K562 (cell line): ENCODE results near the gene TCF25. TPM values are rescaled to one million over a fixed set of nuclear protein-coding genes. Genes with fewer than 3 reads are reported as not detected.
A peak's percentile ranks its signal among the peaks of the same experiment; 100 is the strongest.

ENCODE experiments used
- ATF7 ChIP-seq: fragments of 450-650 bp; IDR thresholded peaks from 2 replicates; pipeline ENCODE4 v1.7.1; 2014; ENCODE audit warnings: mild to moderate bottlenecking, moderate library complexity
- BCOR ChIP-seq: fragments of 450-650 bp; IDR thresholded peaks from 2 replicates; pipeline ENCODE4 v1.6.1; 2016
- BRCA1 ChIP-seq, 2 experiments: fragments of 450-650 bp in 1 of 2; sonication (generic) in 1 of 2; formaldehyde crosslinking in 1 of 2; IDR thresholded peaks; 2 replicates each; pipeline versions ENCODE4 v1.5.0 to v1.6.1; 2017 to 2020; ENCODE audit warnings: mild to moderate bottlenecking in 1 of 2, missing genetic modification reagents in 1 of 2
- C11orf30 ChIP-seq: fragments of 450-650 bp; IDR thresholded peaks from 2 replicates; pipeline ENCODE4 v1.6.1; 2016; ENCODE audit warnings: low read depth, mild to moderate bottlenecking
- CBX1 ChIP-seq: sonication (generic); IDR thresholded peaks from 2 replicates; pipeline ENCODE4 v1.6.1; 2016; ENCODE audit warnings: antibody characterized with exemption, low read depth, mild to moderate bottlenecking
- CBX3 ChIP-seq, 2 experiments: IDR thresholded peaks; 1 replicate in 1 of 2; 2 replicates in 1 of 2; pipeline ENCODE4 v1.6.1; 2012; ENCODE audit warnings: inconsistent platforms in 2 of 2, low read length in 2 of 2, borderline replicate concordance in 1 of 2, control low read depth in 1 of 2
- CEBPB ChIP-seq: fragments of 450-650 bp; IDR thresholded peaks from 2 replicates; pipeline ENCODE4 v1.6.1; 2016; ENCODE audit warnings: missing genetic modification characterization, missing compliant biosample characterization
- HNRNPLL ChIP-seq: fragments of 200-400 bp; formaldehyde crosslinking; IDR thresholded peaks from 2 replicates; pipeline ENCODE4 v1.6.1; 2017; ENCODE audit warnings: low read length, low read depth, mild to moderate bottlenecking; ENCODE audit not compliant: poor library complexity, severe bottlenecking
- POLR2AphosphoS2 ChIP-seq: IDR thresholded peaks from 2 replicates; pipeline ENCODE4 v1.6.1; 2012; ENCODE audit warnings: low read length, improper control_type of control experiment
- PURB ChIP-seq: sonication (generic); formaldehyde crosslinking; IDR thresholded peaks from 2 replicates; pipeline ENCODE4 v1.9.0; 2021; ENCODE audit warnings: low read depth, mild to moderate bottlenecking, missing genetic modification reagents
- STAT6 ChIP-seq: sonication (generic); formaldehyde crosslinking; IDR thresholded peaks from 2 replicates; pipeline ENCODE4 v1.8.1; 2023; ENCODE audit warnings: mild to moderate bottlenecking, missing genetic modification reagents
- XRCC5 ChIP-seq: fragments of 200-400 bp; formaldehyde crosslinking; IDR thresholded peaks from 2 replicates; pipeline ENCODE4 v1.6.1; 2017; ENCODE audit warnings: low read depth, mild to moderate bottlenecking, low read length
- YBX1 ChIP-seq: fragments of 450-650 bp; IDR thresholded peaks from 2 replicates; pipeline ENCODE4 v1.7.1; 2016; ENCODE audit warnings: mild to moderate bottlenecking
- polyA plus RNA-seq, 8 experiments: library from polyadenylated mRNA; depleted of rRNA in 4 of 8; stranded (reverse) in 5 of 8; unstranded in 3 of 8; fragments of >200 nt; fragmentation: Nextera tagmentation in 2 of 8; fragmentation: Illumina TruSeq in 1 of 8; extraction: Ambion mirVana in 2 of 8; extraction: Trizol in 1 of 8; gene quantifications; 2 replicates each; pipeline versions ENCODE4 v1.2.1 to v1.2.3, GENCODE V29; 2011 to 2014; ENCODE audit warnings: inconsistent platforms in 1 of 8, missing spikeins in 1 of 8
- total RNA-seq, 7 experiments: library from RNA; depleted of rRNA in 6 of 7; stranded (reverse); fragments of >200 nt in 6 of 7; fragmentation: Illumina TruSeq in 2 of 7; extraction: Trizol in 2 of 7; gene quantifications; 2 replicates each; pipeline versions ENCODE4 v1.2.1 to v1.2.3, GENCODE V29; 2011 to 2021; ENCODE audit warnings: low replicate concordance in 1 of 7
- TF ChIP-seq, protein P1 (sequence below): fragments of 200-800 bp; sonication (Bioruptor generic); IDR thresholded peaks from 2 replicates; pipeline ENCODE4 v1.6.1; 2016; ENCODE audit warnings: missing genetic modification characterization, missing compliant biosample characterization
- TF ChIP-seq, protein P2 (sequence below), 2 experiments: fragments of 450-650 bp; IDR thresholded peaks; 2 replicates each; pipeline ENCODE4 v1.6.1; 2016
- TF ChIP-seq, protein P3 (sequence below): IDR thresholded peaks from 2 replicates; pipeline ENCODE4 v1.6.1; 2011; ENCODE audit warnings: borderline replicate concordance, low read depth, mild to moderate bottlenecking, moderate library complexity, low read length; ENCODE audit not compliant: insufficient read depth, poor library complexity, severe bottlenecking

TCF25 gene
- total and polyA plus RNA-seq, 9 of the 15 experiments (the other 6 are each of a cell fraction or from before 2014, with no cell fraction given), result 9.0 to 154 (median 83.8) TPM

DNA sequence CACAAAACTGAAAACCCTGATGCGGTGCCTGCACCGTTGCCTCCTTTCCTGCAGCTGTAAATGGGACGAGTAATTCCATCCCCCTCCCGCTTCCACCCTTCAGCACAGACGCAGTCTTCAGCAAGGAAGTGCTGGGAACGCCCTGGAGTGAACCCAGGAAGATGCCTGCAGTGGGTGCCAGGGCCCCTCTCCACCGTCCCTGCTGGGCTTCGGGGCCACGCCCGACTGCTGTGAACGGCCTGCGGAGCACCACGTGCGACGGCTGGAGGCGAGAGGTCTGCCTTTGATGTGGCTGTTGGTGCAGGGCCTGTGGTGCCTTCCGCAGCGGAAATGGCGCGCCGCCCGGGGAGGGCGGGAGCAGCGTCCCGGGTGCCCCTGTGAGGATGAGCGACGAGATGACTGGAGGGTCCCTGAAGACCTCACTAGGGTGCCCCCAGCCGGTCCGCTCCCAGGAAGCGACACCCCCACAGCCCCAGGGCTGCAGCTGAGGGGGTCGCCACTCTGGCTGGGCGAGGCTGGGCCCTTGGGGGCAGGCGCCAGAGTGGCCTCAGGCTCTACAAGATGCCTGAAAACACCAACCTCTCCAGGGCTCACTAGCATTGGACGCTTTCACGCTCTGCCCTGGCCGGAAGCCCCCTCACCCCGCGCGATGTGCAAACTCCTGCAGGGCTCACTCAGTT lies 44.5 kb downstream of the TCF25 start (continued):
- TF ChIP-seq BRCA1 (IDR thresholded peaks at IDR 0.05) (no peak), BRCA1 (CRISPR knock-in tag; IDR thresholded peaks at IDR 0.05) (no peak), ATF7 (no peak), POLR2AphosphoS2 (no peak; the same call in 1 of the 2 replicates), C11orf30 (no peak), YBX1 (no peak), XRCC5 (no peak), STAT6 (no peak), CEBPB (tag) (no peak), CBX1 (no peak; the same call in 1 of the 2 replicates), PURB (CRISPR knock-in tag) (no peak), CBX3 (IDR thresholded peaks at IDR 0.05; ENCODE audit: borderline replicate concordance in 1 of 2, low read length in 2 of 2) (peak in 1 of 2 experiments; percentile 78; a peak in 1 of 3 replicates), HNRNPLL (peak; percentile 87), BCOR (no peak)
- TF ChIP-seq, protein P1, sequence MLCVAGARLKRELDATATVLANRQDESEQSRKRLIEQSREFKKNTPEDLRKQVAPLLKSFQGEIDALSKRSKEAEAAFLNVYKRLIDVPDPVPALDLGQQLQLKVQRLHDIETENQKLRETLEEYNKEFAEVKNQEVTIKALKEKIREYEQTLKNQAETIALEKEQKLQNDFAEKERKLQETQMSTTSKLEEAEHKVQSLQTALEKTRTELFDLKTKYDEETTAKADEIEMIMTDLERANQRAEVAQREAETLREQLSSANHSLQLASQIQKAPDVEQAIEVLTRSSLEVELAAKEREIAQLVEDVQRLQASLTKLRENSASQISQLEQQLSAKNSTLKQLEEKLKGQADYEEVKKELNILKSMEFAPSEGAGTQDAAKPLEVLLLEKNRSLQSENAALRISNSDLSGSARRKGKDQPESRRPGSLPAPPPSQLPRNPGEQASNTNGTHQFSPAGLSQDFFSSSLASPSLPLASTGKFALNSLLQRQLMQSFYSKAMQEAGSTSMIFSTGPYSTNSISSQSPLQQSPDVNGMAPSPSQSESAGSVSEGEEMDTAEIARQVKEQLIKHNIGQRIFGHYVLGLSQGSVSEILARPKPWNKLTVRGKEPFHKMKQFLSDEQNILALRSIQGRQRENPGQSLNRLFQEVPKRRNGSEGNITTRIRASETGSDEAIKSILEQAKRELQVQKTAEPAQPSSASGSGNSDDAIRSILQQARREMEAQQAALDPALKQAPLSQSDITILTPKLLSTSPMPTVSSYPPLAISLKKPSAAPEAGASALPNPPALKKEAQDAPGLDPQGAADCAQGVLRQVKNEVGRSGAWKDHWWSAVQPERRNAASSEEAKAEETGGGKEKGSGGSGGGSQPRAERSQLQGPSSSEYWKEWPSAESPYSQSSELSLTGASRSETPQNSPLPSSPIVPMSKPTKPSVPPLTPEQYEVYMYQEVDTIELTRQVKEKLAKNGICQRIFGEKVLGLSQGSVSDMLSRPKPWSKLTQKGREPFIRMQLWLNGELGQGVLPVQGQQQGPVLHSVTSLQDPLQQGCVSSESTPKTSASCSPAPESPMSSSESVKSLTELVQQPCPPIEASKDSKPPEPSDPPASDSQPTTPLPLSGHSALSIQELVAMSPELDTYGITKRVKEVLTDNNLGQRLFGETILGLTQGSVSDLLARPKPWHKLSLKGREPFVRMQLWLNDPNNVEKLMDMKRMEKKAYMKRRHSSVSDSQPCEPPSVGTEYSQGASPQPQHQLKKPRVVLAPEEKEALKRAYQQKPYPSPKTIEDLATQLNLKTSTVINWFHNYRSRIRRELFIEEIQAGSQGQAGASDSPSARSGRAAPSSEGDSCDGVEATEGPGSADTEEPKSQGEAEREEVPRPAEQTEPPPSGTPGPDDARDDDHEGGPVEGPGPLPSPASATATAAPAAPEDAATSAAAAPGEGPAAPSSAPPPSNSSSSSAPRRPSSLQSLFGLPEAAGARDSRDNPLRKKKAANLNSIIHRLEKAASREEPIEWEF (CRISPR knock-in tag), result no peak
- TF ChIP-seq, protein P2, sequence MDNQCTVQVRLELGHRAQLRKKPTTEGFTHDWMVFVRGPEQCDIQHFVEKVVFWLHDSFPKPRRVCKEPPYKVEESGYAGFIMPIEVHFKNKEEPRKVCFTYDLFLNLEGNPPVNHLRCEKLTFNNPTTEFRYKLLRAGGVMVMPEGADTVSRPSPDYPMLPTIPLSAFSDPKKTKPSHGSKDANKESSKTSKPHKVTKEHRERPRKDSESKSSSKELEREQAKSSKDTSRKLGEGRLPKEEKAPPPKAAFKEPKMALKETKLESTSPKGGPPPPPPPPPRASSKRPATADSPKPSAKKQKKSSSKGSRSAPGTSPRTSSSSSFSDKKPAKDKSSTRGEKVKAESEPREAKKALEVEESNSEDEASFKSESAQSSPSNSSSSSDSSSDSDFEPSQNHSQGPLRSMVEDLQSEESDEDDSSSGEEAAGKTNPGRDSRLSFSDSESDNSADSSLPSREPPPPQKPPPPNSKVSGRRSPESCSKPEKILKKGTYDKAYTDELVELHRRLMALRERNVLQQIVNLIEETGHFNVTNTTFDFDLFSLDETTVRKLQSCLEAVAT (IDR thresholded peaks at IDR 0.05), result no peak
- TF ChIP-seq, protein P3, sequence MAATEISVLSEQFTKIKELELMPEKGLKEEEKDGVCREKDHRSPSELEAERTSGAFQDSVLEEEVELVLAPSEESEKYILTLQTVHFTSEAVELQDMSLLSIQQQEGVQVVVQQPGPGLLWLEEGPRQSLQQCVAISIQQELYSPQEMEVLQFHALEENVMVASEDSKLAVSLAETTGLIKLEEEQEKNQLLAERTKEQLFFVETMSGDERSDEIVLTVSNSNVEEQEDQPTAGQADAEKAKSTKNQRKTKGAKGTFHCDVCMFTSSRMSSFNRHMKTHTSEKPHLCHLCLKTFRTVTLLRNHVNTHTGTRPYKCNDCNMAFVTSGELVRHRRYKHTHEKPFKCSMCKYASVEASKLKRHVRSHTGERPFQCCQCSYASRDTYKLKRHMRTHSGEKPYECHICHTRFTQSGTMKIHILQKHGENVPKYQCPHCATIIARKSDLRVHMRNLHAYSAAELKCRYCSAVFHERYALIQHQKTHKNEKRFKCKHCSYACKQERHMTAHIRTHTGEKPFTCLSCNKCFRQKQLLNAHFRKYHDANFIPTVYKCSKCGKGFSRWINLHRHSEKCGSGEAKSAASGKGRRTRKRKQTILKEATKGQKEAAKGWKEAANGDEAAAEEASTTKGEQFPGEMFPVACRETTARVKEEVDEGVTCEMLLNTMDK, result no peak
